ENCODE data around the gene GNPTG. TPM values are rescaled to one million over a fixed set of nuclear protein-coding genes. Genes with fewer than 3 reads are reported as not detected.

GNPTG gene
- total RNA-seq, 1 donor from 2014 or later, result 40.2 TPM

DNA sequence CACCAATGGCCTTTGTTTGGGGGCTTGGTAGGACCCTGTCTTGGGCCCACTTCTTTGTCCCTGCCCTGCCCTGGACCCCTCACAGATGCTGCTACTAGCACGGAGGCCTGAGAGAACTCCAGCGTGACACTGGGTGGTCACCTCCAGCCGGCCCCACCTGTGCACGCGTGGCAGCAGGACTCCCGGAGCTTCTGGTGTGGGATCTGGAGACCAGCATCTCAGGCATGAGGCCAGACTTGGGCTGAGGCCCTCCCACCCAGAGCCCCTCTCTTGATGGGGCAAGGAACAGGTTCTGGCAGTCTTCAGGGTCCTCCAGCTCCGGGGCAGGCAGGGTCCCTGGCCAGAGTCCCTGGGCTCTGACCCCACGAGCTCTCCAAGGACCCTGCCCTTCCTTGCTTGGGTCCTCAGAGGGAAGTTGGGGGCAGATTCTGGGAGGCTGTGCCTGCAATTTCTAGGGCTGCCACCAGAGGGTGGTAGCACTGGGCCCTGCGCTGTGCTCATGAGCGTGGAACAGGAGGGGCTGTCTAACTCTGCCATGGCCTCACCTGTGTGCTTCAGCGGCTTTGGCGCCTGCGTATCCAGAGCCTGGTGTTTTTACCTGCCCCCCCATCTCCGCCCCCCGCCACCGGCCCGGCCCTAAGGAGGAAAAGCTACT, 21.3 kb upstream of the GNPTG start:
- peaks cover 8% of the 10 kb centered on the region for H3K36me3 Mint-ChIP-seq (ENCODE audit: low read depth)
- H3K27me3 Mint-ChIP-seq, result peaks cover 7% of the 10 kb centered on the region
- CTCF ChIA-PET, result no interaction called here
- ATAC-seq (ENCODE audit: low read depth) (no peak), DNase-seq (no peak)
- no peaks in the 10 kb centered on the region for H3K9me3 Mint-ChIP-seq
- H3K4me3 Mint-ChIP-seq, result no peak overlapping the region
- intact Hi-C loops (cut with micrococcal nuclease), result no loop called here
- H3K27ac Mint-ChIP-seq, result no peak overlapping the region
- TF ChIP-seq, protein P1, sequence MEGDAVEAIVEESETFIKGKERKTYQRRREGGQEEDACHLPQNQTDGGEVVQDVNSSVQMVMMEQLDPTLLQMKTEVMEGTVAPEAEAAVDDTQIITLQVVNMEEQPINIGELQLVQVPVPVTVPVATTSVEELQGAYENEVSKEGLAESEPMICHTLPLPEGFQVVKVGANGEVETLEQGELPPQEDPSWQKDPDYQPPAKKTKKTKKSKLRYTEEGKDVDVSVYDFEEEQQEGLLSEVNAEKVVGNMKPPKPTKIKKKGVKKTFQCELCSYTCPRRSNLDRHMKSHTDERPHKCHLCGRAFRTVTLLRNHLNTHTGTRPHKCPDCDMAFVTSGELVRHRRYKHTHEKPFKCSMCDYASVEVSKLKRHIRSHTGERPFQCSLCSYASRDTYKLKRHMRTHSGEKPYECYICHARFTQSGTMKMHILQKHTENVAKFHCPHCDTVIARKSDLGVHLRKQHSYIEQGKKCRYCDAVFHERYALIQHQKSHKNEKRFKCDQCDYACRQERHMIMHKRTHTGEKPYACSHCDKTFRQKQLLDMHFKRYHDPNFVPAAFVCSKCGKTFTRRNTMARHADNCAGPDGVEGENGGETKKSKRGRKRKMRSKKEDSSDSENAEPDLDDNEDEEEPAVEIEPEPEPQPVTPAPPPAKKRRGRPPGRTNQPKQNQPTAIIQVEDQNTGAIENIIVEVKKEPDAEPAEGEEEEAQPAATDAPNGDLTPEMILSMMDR (IDR thresholded peaks at IDR 0.05), result no peak
- POLR2A ChIA-PET, result interaction anchor here (1.0 to 3.9 kb wide), 3 partner anchors 12 to 21 kb away, joined by 4 to 26 read pairs (median 17); partner anchors contain the start of gene UBE2I
- H3K4me1 Mint-ChIP-seq, result peaks cover 32% of the 10 kb centered on the region

DNA sequence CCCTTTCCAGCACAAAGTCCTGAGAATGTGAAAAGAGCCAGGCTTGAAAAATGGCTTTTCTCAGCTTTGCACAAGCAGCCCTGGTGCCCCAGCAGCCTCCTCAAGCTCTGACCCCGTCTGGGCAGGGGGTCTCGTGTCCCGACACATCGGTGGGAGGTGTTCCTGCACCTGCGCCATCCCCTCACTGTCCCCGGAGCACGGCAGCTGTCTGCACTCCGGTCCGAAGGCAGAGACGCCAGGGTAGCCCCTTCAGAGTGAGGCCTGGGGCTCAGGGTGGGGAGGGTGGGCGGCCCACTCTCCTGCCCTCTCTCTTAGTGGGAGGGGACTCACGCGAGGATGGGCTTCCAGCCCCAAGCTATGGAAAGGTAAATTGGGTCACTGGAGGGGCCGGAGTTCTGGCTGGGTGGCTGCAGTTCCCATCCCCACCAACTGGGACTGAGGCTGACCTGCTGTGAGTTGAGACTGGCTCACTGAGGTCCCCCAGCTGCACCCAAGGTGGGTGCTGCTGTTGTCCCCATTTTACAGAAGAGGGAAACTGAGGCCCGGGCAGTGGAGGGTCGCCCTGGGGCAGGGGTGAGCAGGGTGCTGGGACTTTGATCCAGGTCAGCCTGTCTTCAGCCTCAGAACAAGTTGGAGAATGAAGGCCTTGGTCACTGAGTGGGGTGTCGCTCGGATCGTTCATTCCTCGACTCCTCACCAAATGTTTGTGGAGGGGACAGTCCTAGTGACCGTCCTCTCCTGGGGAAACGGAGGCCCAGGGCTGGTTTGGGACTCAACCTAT, 20.6 kb upstream of the GNPTG start:
- Mint-ChIP-seq H3K4me1 (peaks cover 33% of the 10 kb centered on the region), H3K36me3 (ENCODE audit: low read depth) (peaks cover 4% of the 10 kb centered on the region), H3K9me3 (no peaks in the 10 kb centered on the region), H3K27me3 (peaks cover 7% of the 10 kb centered on the region), H3K4me3 (peak overlapping the region; percentile 78), H3K27ac (peak overlapping the region; percentile 86)
- POLR2A ChIA-PET, result interaction anchor here (1.1 to 3.9 kb wide), 3 partner anchors 12 to 89 kb away, joined by 4 to 26 read pairs (median 17); partner anchors contain the start of genes UBE2I and UQCC4
- DNase-seq (no peak), ATAC-seq (ENCODE audit: low read depth) (no peak)
- TF ChIP-seq, protein P1 (IDR thresholded peaks at IDR 0.05), result no peak
- intact Hi-C loops (cut with micrococcal nuclease), result no loop called here
- CTCF ChIA-PET, result interaction anchor here (1.1 to 1.2 kb wide), 2 partner anchors 20 to 35 kb away, joined by 4 read pairs; no protein-coding TSS in a partner anchor

DNA sequence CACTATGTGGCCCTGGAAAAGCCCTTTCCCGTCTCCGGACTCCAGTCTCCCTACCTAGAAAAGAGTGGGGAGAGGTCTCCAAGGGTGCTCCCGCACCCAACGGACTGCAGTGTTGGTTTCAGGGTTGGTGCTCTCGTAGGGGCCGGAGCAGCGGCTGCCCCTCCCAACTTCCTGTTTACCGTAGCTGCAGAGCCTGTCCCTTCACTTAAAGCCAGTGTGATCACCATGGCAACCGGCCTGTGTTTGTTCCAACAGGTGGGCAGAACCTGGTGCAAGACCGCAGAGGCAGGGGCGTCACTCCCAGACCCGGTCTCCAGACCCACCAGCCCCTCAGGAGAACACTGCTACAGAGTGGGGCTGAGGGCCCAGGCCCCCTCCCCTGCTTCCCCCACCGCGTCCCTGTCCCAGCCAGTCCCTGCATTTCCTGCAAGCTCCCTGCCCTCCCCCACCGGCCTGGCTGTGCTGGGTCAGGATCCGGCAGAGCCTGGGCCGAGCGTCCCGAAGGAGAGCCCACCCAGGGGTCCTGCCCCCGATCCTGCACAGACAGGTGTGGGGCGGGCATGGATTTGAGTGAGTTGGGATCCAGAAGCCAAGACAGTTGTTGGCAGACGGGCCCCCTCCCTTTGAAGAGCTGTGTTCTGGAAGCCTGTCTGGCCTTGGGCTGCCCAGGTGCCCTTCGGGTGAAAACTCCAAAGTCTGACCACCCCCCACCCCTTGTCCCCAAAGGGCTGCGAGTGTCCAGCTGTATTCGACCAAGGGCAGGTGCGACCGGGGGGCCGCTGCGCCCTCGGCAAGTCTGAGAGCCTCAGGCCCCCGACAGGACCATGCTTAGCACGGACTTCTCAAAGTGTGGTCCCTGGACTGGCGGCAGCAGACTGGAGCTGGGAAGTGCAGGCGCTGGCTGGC, 19.8 kb upstream of the GNPTG start:
- intact Hi-C loops (cut with micrococcal nuclease), result loop anchor here (1.0 kb wide), 1 partner anchor 23 kb away; the partner anchor contains the start of gene UBE2I
- ATAC-seq (ENCODE audit: low read depth) (peak; percentile 64), DNase-seq (peak; percentile 59)
- CTCF ChIA-PET, result interaction anchor here (1.1 to 1.2 kb wide), 2 partner anchors 21 to 36 kb away, joined by 4 read pairs; no protein-coding TSS in a partner anchor
- peak overlapping the region; percentile 86 for H3K27ac Mint-ChIP-seq
- H3K9me3 Mint-ChIP-seq, result no peaks in the 10 kb centered on the region
- H3K36me3 Mint-ChIP-seq (ENCODE audit: low read depth), result no peaks in the 10 kb centered on the region
- H3K27me3 Mint-ChIP-seq, result peaks cover 7% of the 10 kb centered on the region
- peaks cover 36% of the 10 kb centered on the region for H3K4me1 Mint-ChIP-seq
- POLR2A ChIA-PET, result interaction anchor here (1.1 to 3.9 kb wide), 4 partner anchors 9 to 89 kb away, joined by 3 to 26 read pairs (median 10); partner anchors contain the start of genes UBE2I and UQCC4
- TF ChIP-seq, protein P1 (IDR thresholded peaks at IDR 0.05), result no peak
- H3K4me3 Mint-ChIP-seq, result peak overlapping the region; percentile 78

DNA sequence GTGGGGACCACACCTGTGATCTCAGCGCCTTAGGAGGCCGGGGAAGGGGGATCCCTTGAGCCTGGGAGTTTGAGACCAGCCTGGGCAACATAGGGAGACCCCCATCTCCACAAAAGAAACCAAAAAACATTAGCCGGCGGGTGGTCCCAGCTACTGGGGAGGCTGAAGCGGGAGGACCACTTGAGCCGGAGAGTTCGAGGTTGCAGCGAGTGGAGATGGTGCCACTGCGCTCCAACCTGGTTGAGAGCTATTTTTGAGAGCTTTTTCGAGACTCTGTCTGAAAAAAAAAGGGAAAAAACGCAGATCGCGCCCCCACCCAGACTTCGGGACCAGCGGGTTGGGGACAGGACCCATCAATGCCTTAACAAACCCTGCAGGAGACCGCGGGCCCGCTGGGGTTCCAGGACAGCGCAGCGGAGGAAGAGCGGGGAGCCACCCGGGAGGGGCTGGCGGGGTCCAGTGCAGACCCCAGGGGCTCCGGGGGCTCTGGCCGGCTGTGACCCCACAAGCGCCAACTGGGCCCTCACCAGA, 19.0 kb upstream of the GNPTG start:
- TF ChIP-seq, protein P1 (IDR thresholded peaks at IDR 0.05), result no peak
- H3K4me1 Mint-ChIP-seq, result peaks cover 36% of the 10 kb centered on the region
- peaks cover 7% of the 10 kb centered on the region for H3K27me3 Mint-ChIP-seq
- H3K36me3 Mint-ChIP-seq (ENCODE audit: low read depth), result no peaks in the 10 kb centered on the region
- H3K27ac Mint-ChIP-seq, result peak overlapping the region; percentile 41
- DNase-seq (no peak), ATAC-seq (ENCODE audit: low read depth) (no peak)
- H3K4me3 Mint-ChIP-seq, result peak overlapping the region; percentile 78
- POLR2A ChIA-PET, result interaction anchor here (1.1 to 3.9 kb wide), 4 partner anchors 10 to 88 kb away, joined by 3 to 26 read pairs (median 10); partner anchors contain the start of genes UBE2I and UQCC4
- no peaks in the 10 kb centered on the region for H3K9me3 Mint-ChIP-seq
- CTCF ChIA-PET, result no interaction called here
- intact Hi-C loops (cut with micrococcal nuclease), result loop anchor here (1.0 kb wide), 2 partner anchors 11 to 23 kb away; partner anchors contain the start of gene UBE2I
